Measurements from ENCODE around the gene KCNN2. TPM values are rescaled to one million over a fixed set of nuclear protein-coding genes. Genes with fewer than 3 reads are reported as not detected.

KCNN2 gene
- not detected in 2 replicates for total RNA-seq (2011; cell fraction: chromatin; rRNA removed; ENCODE audit: low replicate concordance)
- total RNA-seq (2011; cell fraction: nucleolus; rRNA removed) = not detected in 2 replicates
- not detected in 2 replicates for total RNA-seq (2011; cell fraction: nucleoplasm; rRNA removed)
- not detected in 2 replicates for total RNA-seq (2014; rRNA removed)
- total RNA-seq (2014; rRNA removed; fragmentation: Illumina TruSeq; extraction: Trizol) = not detected in 2 replicates
- not detected in 2 replicates for total RNA-seq (2015; rRNA removed; fragmentation: Illumina TruSeq; extraction: Trizol)
- 0.07 TPM in 1 of 2 replicates, not detected in the other for total RNA-seq (2021)
- not detected in 2 replicates for polyA plus RNA-seq (2011; rRNA removed)
- not detected in 2 replicates for polyA plus RNA-seq (2011; cell fraction: cytosol; rRNA removed)
- not detected in 2 replicates for polyA plus RNA-seq (2011; cell fraction: nucleus; rRNA removed)
- 0.07 TPM in 1 of 2 replicates, not detected in the other for polyA plus RNA-seq (2012)
- not detected in 2 replicates for polyA plus RNA-seq (2014; fragmentation: Illumina TruSeq; extraction: Trizol)
- polyA plus RNA-seq (2014; fragmentation: Nextera tagmentation; extraction: Ambion mirVana) = not detected
- not detected in 2 replicates for polyA plus RNA-seq (2014; rRNA removed)
- polyA minus RNA-seq (2011; rRNA and poly(A)+ RNA removed) = not detected in 2 replicates
- not detected in 2 replicates for polyA minus RNA-seq (2011; cell fraction: cytosol; rRNA and poly(A)+ RNA removed)
- polyA minus RNA-seq (2011; cell fraction: nucleus; rRNA and poly(A)+ RNA removed) = not detected in 2 replicates
- Bru-seq, nascent RNA = percentile 6 among the genes with signal in this experiment
- BruChase-seq, experiment 1, labeled RNA remaining after a 2-hour chase = percentile 6 among the genes with signal in this experiment
- percentile 6 among the genes with signal in this experiment for BruChase-seq, experiment 2, labeled RNA remaining after a 6-hour chase
- long read RNA-seq, experiment 1 = 0 reads
- long read RNA-seq, experiment 2 = 0 reads
- long read RNA-seq, experiment 3 = 0 reads

GRCh38 chr5:114361724-114362196 is at the start of gene KCNN2:
TSS of gene KCNN2 (plus strand) at chr5:114362070. CDS start at chr5:114362140, 70 bp downstream.
- FAIRE-seq = no peak
- no peak for ATAC-seq
- in situ Hi-C loops (cut with MboI) = no loop called here

More at GRCh38 chr5:114361724-114362196, at the start of gene KCNN2:
- CTCF ChIA-PET (ENCODE audit: low intra/inter-chr PET ratio) = no interaction called here
- Histone ChIP-seq H3K9me1 (ENCODE audit: control insufficient read depth, insufficient read depth, low read length) (no peaks in the 10 kb centered on the region), H3K27me3 (ENCODE audit: control insufficient read depth in 2 of 2, insufficient read depth in 2 of 2, low read length in 2 of 2) (no peaks in the 10 kb centered on the region), H3K9ac (ENCODE audit: insufficient read depth in 1 of 2, low read depth in 2 of 2, low read length in 2 of 2) (no peak within 1 kb of the TSS), H2AFZ (ENCODE audit: low read depth, low read length) (no peak within 1 kb of the TSS), H3K4me1 (replicated peaks in 1 of 2; ENCODE audit: control insufficient read depth in 2 of 2, insufficient read depth in 2 of 2, low read length in 2 of 2) (no peaks in the 10 kb centered on the region), H3K4me3 (no peak within 1 kb of the TSS), H4K20me1 (replicated peaks; ENCODE audit: control insufficient read depth, insufficient read depth, low read length) (no peaks in the 10 kb centered on the region), H3K36me3 (ENCODE audit: control insufficient read depth, insufficient read depth, low read length) (no peaks in the 10 kb centered on the region), H3K27ac (ENCODE audit: extremely low read depth, low read depth, low read length) (no peak within 1 kb of the TSS), H3K79me2 (ENCODE audit: control insufficient read depth, insufficient read depth, low read length) (no peaks in the 10 kb centered on the region), H3K4me2 (ENCODE audit: insufficient read depth, low read length) (no peak within 1 kb of the TSS), H3K9me3 (replicated peaks; ENCODE audit: control insufficient read depth, insufficient read depth, low read depth, low read length) (no peaks in the 10 kb centered on the region)
- no TSS peak for BruUV-seq (replicated peaks)
- intact Hi-C loops (cut with micrococcal nuclease) = no loop called here
- TF ChIP-seq ZBTB26 (CRISPR knock-in tag; IDR thresholded peaks at IDR 0.05) (no peak), ZNF311 (CRISPR knock-in tag; IDR thresholded peaks at IDR 0.05) (no peak)
- POLR2A ChIA-PET = no interaction called here
- DNase-seq (ENCODE audit: extremely low read depth in 1 of 4, low spot score in 3 of 4) = no peak
- WGBS (ENCODE audit: insufficient coverage, low coverage, missing lambda C conversion rate) = 45% methylated on average over 21 of the region's 33 CpGs

Measured in K562 (cell line).